Liver (tissue), 9 donors: ENCODE results near the gene ALDH1A1. TPM values are rescaled to one million over a fixed set of nuclear protein-coding genes. Genes with fewer than 3 reads are reported as not detected.

ENCODE experiments used
- DNase-seq: peaks from one replicate; pipeline ENCODE4 v3.0.0-alpha.2; 2017; ENCODE audit warnings: low spot score
- H3K27ac ChIP-seq, 2 donors: one replicate each; pipeline ENCODE4 v1.7.0; 2013; ENCODE audit warnings: inconsistent platforms in 2 of 2, low read length in 2 of 2, control low read depth in 1 of 2, low read depth in 1 of 2, mild to moderate bottlenecking in 1 of 2
- H3K27me3 ChIP-seq, 4 donors: one replicate each; pipeline versions ENCODE4 v1.6.1 to v1.7.0; 2013; ENCODE audit warnings: low read length in 3 of 4, inconsistent platforms in 1 of 4, mild to moderate bottlenecking in 1 of 4, moderate library complexity in 1 of 4; ENCODE audit not compliant: control insufficient read depth in 4 of 4, insufficient read depth in 4 of 4
- H3K36me3 ChIP-seq, 4 donors: one replicate each; pipeline versions ENCODE4 v1.6.1 to v1.7.0; 2013; ENCODE audit warnings: low read length in 3 of 4, mild to moderate bottlenecking in 3 of 4, low read depth in 1 of 4, moderate library complexity in 1 of 4; ENCODE audit not compliant: control insufficient read depth in 4 of 4, insufficient read depth in 3 of 4
- H3K4me1 ChIP-seq, 4 donors: one replicate each; pipeline versions ENCODE4 v1.6.1 to v1.7.0; 2013; ENCODE audit warnings: low read length in 3 of 4, mild to moderate bottlenecking in 3 of 4, moderate library complexity in 1 of 4; ENCODE audit not compliant: control insufficient read depth in 4 of 4, insufficient read depth in 4 of 4
- H3K4me3 ChIP-seq, 3 donors: one replicate each; pipeline versions ENCODE4 v1.6.1 to v1.7.0; 2013; ENCODE audit warnings: low read length in 3 of 3, control low read depth in 1 of 3, low read depth in 1 of 3, mild to moderate bottlenecking in 1 of 3
- H3K9ac ChIP-seq, 2 donors: one replicate each; pipeline ENCODE4 v1.7.0; 2013; ENCODE audit warnings: low read length in 2 of 2, mild to moderate bottlenecking in 2 of 2, moderate library complexity in 2 of 2, control low read depth in 1 of 2, low read depth in 1 of 2
- H3K9me3 ChIP-seq, 4 donors: one replicate each; pipeline versions ENCODE4 v1.6.1 to v1.7.0; 2013; ENCODE audit warnings: low read length in 3 of 4; ENCODE audit not compliant: control insufficient read depth in 4 of 4
- FOXA2 ChIP-seq: IDR thresholded peaks from 2 replicates; pipeline ENCODE4 v1.6.1; 2016; ENCODE audit warnings: antibody characterized with exemption
- GABPA ChIP-seq, 2 donors: IDR thresholded peaks in 1 of 2; conservative IDR thresholded peaks in 1 of 2; 2 replicates each; pipeline ENCODE4 v1.6.1; 2016; ENCODE audit warnings: antibody characterized with exemption in 2 of 2, mild to moderate bottlenecking in 1 of 2, moderate library complexity in 1 of 2
- HNF4A ChIP-seq, 2 donors: conservative IDR thresholded peaks; 2 replicates each; pipeline ENCODE4 v1.6.1; 2016; ENCODE audit warnings: antibody characterized with exemption in 2 of 2, mild to moderate bottlenecking in 2 of 2
- HNF4G ChIP-seq: IDR thresholded peaks from 2 replicates; pipeline ENCODE4 v1.6.1; 2016; ENCODE audit warnings: antibody characterized with exemption
- RXRA ChIP-seq, 2 donors: IDR thresholded peaks; 2 replicates each; pipeline ENCODE4 v1.6.1; 2017 to 2018; ENCODE audit warnings: antibody characterized with exemption in 2 of 2, mild to moderate bottlenecking in 1 of 2
- SP1 ChIP-seq: IDR thresholded peaks from 2 replicates; pipeline ENCODE4 v1.6.1; 2018; ENCODE audit warnings: antibody characterized with exemption, mild to moderate bottlenecking
- YY1 ChIP-seq: IDR thresholded peaks from 2 replicates; pipeline ENCODE4 v1.6.1; 2016; ENCODE audit warnings: antibody characterized with exemption, mild to moderate bottlenecking
- ZBTB33 ChIP-seq: IDR thresholded peaks from 2 replicates; pipeline ENCODE4 v1.6.1; 2016; ENCODE audit warnings: antibody characterized with exemption
- WGBS: extraction: QIAGEN DNeasy Blood & Tissue Kit; methylation state at CpG from one replicate; pipeline ENCODE4 v1.1.7; 2013; 5-methylcytosine and 5-hydroxymethylcytosine counted together
- polyA plus RNA-seq, 2 donors: library from polyadenylated mRNA; stranded (reverse) in 1 of 2; unstranded in 1 of 2; fragments of 200-250 nt in 1 of 2; fragments of >200 nt in 1 of 2; fragmentation: Nextera tagmentation in 1 of 2; extraction: Ambion mirVana in 1 of 2; gene quantifications; one replicate each; pipeline versions ENCODE4 v1.2.1 to v1.2.3, GENCODE V29; 2013 to 2015
- total RNA-seq, 2 donors: library from RNA; depleted of rRNA; stranded (reverse); fragments of >200 nt; gene quantifications; one replicate each; pipeline ENCODE4 v1.2.3, GENCODE V29; 2014
- TF ChIP-seq, protein P1 (sequence below): IDR thresholded peaks from 2 replicates; pipeline ENCODE4 v1.6.1; 2016; ENCODE audit warnings: antibody characterized with exemption
- TF ChIP-seq, protein P2 (sequence below): IDR thresholded peaks from 2 replicates; pipeline ENCODE4 v1.6.1; 2016; ENCODE audit warnings: antibody characterized with exemption, mild to moderate bottlenecking
- donor health status: healthy.
- donor health status: healthy.
- donor health status: healthy.
- donor health status: healthy.
- donor health status: healthy.

The ALDH1A1 gene
- total and polyA plus RNA-seq, 4 donors = 118 to 433 (median 193) TPM

DNA sequence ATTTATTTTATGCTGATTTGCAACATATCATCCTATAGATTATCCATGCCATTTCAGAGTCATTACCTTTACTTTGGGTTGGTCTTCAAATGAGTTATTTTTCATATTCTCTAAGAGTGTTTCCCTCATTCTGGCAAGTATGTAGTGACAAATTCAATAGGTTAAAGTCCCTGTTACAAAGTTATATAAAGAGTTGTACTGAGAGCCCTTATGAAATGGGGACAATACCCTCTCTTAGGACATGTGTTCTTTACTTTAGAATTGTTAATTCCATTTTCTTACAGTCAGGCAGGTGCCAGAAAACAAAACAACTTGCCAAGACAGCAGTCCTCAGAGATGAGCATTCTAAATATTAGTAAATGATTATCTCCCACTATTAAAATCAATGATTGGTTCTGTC is 6.0 kb downstream of the ALDH1A1 start:
- peaks cover 11 to 71% (median 48%) of the 10 kb centered on the region in 4 donors for H3K4me1 ChIP-seq

GRCh38 chr9:72946318-72946717 is 6.5 kb downstream of the ALDH1A1 start:
- Histone ChIP-seq H3K36me3 (peaks cover 0 to 2% (median 0%) of the 10 kb centered on the region in 4 donors), H3K9ac (no peak overlapping the region), H3K9me3 (no peaks in the 10 kb centered on the region), H3K4me3 (no peak overlapping the region), H3K27ac (peak overlapping the region; percentile 25 to 90), H3K27me3 (no peaks in the 10 kb centered on the region), H3K4me1 (peaks cover 11 to 74% (median 51%) of the 10 kb centered on the region in 4 donors)
- TF ChIP-seq HNF4A (conservative IDR thresholded peaks at IDR 0.05) (no peak), FOXA2 (no peak), RXRA (IDR thresholded peaks at IDR 0.05) (no peak), ZBTB33 (no peak), SP1 (no peak)
- TF ChIP-seq, protein P1, sequence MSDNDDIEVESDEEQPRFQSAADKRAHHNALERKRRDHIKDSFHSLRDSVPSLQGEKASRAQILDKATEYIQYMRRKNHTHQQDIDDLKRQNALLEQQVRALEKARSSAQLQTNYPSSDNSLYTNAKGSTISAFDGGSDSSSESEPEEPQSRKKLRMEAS = no peak
- 38% methylated on average over 3 of the region's 3 CpGs for WGBS
- no peak for DNase-seq

More for the DNA sequence above, 6.0 kb downstream of the ALDH1A1 start:
- peaks cover 0 to 2% (median 0%) of the 10 kb centered on the region in 4 donors for H3K36me3 ChIP-seq
- H3K27me3 ChIP-seq = no peaks in the 10 kb centered on the region
- no peaks in the 10 kb centered on the region for H3K9me3 ChIP-seq
- no peak for DNase-seq
- H3K4me3 ChIP-seq = no peak overlapping the region
- TF ChIP-seq, protein P2, sequence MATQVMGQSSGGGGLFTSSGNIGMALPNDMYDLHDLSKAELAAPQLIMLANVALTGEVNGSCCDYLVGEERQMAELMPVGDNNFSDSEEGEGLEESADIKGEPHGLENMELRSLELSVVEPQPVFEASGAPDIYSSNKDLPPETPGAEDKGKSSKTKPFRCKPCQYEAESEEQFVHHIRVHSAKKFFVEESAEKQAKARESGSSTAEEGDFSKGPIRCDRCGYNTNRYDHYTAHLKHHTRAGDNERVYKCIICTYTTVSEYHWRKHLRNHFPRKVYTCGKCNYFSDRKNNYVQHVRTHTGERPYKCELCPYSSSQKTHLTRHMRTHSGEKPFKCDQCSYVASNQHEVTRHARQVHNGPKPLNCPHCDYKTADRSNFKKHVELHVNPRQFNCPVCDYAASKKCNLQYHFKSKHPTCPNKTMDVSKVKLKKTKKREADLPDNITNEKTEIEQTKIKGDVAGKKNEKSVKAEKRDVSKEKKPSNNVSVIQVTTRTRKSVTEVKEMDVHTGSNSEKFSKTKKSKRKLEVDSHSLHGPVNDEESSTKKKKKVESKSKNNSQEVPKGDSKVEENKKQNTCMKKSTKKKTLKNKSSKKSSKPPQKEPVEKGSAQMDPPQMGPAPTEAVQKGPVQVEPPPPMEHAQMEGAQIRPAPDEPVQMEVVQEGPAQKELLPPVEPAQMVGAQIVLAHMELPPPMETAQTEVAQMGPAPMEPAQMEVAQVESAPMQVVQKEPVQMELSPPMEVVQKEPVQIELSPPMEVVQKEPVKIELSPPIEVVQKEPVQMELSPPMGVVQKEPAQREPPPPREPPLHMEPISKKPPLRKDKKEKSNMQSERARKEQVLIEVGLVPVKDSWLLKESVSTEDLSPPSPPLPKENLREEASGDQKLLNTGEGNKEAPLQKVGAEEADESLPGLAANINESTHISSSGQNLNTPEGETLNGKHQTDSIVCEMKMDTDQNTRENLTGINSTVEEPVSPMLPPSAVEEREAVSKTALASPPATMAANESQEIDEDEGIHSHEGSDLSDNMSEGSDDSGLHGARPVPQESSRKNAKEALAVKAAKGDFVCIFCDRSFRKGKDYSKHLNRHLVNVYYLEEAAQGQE = no peak
- TF ChIP-seq YY1 (no peak), HNF4A (conservative IDR thresholded peaks at IDR 0.05) (peak; percentile 70 to 72), HNF4G (peak; percentile 24), FOXA2 (no peak), ZBTB33 (no peak), RXRA (IDR thresholded peaks at IDR 0.05) (peak in 1 of 2 donors; percentile 35)
- H3K9ac ChIP-seq = no peak overlapping the region
- peak overlapping the region; percentile 25 to 90 for H3K27ac ChIP-seq

- TF ChIP-seq GABPA (IDR thresholded peaks at IDR 0.05 in 1 of 2, conservative IDR thresholded peaks at IDR 0.05 in 1 of 2) (no peak), HNF4G (no peak)
- Histone ChIP-seq H3K4me1 (peaks cover 11 to 77% (median 53%) of the 10 kb centered on the region in 4 donors), H3K27ac (peak overlapping the region; percentile 19 to 36), H3K9ac (no peak overlapping the region), H3K27me3 (no peaks in the 10 kb centered on the region), H3K4me3 (no peak overlapping the region), H3K36me3 (peaks cover 0 to 4% (median 0%) of the 10 kb centered on the region in 4 donors), H3K9me3 (no peaks in the 10 kb centered on the region)
- 32% methylated on average over 3 of the region's 3 CpGs for WGBS
- no peak for DNase-seq
Measured at GRCh38 chr9:72945391-72945790, 7.5 kb downstream of the ALDH1A1 start.
